GM18508 (cell line): ENCODE results near the gene BTRC.
"Not testable (repeated sequence)": the region's sequence is repeated elsewhere in the genome, so short reads cannot be mapped to it uniquely, and the experiment has no call there.

Experiments used
- ATAC-seq: cut with Tn5 transposase; IDR thresholded peaks from one replicate; pipeline ENCODE4 v1.9.1; 2021; ENCODE audit warnings: moderate number of reproducible peaks; ENCODE audit not compliant: insufficient read depth, unreplicated experiment

The BTRC gene

GRCh38 chr10:101575580-101576210 lies 221.7 kb downstream of the BTRC start:
- no peak for ATAC-seq

GRCh38 chr10:101576211-101576863 lies 222.4 kb downstream of the BTRC start:
- no peak for ATAC-seq

- ATAC-seq = no peak
Observed at GRCh38 chr10:101577121-101577871, 223.3 kb downstream of the BTRC start.

- ATAC-seq = no peak
Observed at GRCh38 chr10:101578192-101578591, 224.2 kb downstream of the BTRC start.

- ATAC-seq = no peak
Observed at GRCh38 chr10:101578803-101579515, 225.0 kb downstream of the BTRC start.

- no peak for ATAC-seq
Observed at GRCh38 chr10:101579516-101579870, 225.5 kb downstream of the BTRC start.

- no peak for ATAC-seq
Observed at GRCh38 chr10:101580486-101581399, 226.8 kb downstream of the BTRC start.

- no peak for ATAC-seq
Observed at GRCh38 chr10:101585841-101586240, 231.9 kb downstream of the BTRC start.

- peak; percentile 69 for ATAC-seq
Observed at GRCh38 chr10:101587725-101588653, 234.0 kb downstream of the BTRC start, which contains the start of the genes DPCD and POLL. TSS of gene DPCD (plus strand) at chr10:101588321. CDS start at chr10:101588337, 16 bp downstream. TSS of gene POLL (minus strand) at chr10:101588257. CDS start at chr10:101587360, 897 bp downstream.

- ATAC-seq = no peak
Observed at GRCh38 chr10:101588879-101589278, 234.9 kb downstream of the BTRC start.

GRCh38 chr10:101593331-101593730 lies 239.4 kb downstream of the BTRC start:
- not testable (repeated sequence) for ATAC-seq

- no peak for ATAC-seq
Observed at GRCh38 chr10:101595591-101596433, 241.8 kb downstream of the BTRC start.

GRCh38 chr10:101597091-101597900 lies 243.3 kb downstream of the BTRC start:
- no peak for ATAC-seq

- ATAC-seq = no peak
Observed at GRCh38 chr10:101601541-101601940, 247.6 kb downstream of the BTRC start.

- no peak for ATAC-seq
Observed at GRCh38 chr10:101602761-101603398, 248.9 kb downstream of the BTRC start.
